Measurements from ENCODE around the gene CTSD.

Gene CTSD

GRCh38 chr11:1735271-1735670, 28.5 kb downstream of the CTSD start:
- no peak overlapping the region for H3K27ac ChIP-seq
- TF ChIP-seq ZFX (IDR thresholded peaks at IDR 0.05; ENCODE audit: borderline replicate concordance) (no peak), CTCF (IDR thresholded peaks at IDR 0.05) (no peak)

DNA sequence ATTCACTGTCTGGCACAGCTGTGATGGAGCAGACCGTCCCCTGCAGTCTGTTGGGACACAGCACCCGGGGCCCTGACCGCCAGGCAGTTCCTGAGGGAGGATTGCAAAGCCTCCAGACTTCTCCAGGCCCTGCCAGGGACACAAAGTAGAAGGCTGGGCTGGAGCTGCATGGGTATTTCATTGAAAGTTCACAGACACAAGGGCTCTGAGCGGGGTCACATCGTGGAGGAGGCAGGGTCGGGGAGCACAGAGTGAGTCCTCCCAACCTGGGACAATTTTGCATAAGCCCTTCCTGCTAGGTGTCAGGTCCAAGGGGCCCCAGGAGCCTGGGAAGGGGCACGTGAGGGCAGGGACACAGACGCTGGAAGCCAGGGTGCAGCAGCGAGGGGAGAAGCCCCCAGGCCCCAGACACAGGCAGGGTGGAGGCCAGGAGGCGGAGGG, 29.1 kb downstream of the CTSD start:
- no peak overlapping the region for H3K27ac ChIP-seq
- TF ChIP-seq ZFX (IDR thresholded peaks at IDR 0.05; ENCODE audit: borderline replicate concordance) (no peak), CTCF (IDR thresholded peaks at IDR 0.05) (no peak)

GRCh38 chr11:1733716-1734640, 29.7 kb downstream of the CTSD start:
- TF ChIP-seq ZFX (IDR thresholded peaks at IDR 0.05; ENCODE audit: borderline replicate concordance) (no peak), CTCF (IDR thresholded peaks at IDR 0.05) (no peak)
- no peak overlapping the region for H3K27ac ChIP-seq

DNA sequence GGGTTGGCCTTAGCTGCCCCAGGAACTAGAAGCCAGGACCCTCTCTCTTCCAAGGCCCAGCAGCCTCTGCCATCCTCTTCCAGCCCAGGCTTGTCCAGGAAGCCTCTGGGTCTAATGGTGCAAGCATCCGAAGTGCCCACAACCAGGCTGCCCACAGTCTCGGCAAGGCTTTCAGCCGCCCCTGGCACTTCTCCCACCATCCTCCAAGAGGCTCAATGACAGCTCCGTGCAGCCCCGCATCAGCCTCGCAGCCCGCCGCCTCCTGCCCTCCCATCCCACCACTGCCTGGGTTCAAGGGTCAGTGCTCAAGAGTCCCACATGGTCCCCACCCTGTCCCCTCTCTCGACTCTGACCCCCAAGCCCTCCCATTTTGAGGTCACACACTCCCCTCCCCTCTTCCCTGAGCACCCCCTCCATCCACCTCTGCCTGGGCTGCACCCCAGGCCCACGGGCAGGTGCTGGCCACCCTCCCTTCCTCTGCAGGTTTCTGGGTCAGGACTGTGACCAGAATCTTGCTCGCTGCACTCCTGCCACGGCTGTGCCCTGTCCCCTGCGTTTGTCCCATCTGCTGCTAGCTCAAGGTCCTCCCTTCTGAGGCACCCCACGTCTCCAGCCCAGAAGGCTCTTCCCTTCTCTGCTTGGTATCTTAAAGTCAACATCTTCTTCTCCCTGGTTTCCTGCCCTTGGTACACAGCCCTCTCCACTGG, 30.6 kb downstream of the CTSD start:
- no peak for TF ChIP-seq CTCF (IDR thresholded peaks at IDR 0.05)
- TF ChIP-seq ZFX (IDR thresholded peaks at IDR 0.05; ENCODE audit: borderline replicate concordance), result no peak

DNA sequence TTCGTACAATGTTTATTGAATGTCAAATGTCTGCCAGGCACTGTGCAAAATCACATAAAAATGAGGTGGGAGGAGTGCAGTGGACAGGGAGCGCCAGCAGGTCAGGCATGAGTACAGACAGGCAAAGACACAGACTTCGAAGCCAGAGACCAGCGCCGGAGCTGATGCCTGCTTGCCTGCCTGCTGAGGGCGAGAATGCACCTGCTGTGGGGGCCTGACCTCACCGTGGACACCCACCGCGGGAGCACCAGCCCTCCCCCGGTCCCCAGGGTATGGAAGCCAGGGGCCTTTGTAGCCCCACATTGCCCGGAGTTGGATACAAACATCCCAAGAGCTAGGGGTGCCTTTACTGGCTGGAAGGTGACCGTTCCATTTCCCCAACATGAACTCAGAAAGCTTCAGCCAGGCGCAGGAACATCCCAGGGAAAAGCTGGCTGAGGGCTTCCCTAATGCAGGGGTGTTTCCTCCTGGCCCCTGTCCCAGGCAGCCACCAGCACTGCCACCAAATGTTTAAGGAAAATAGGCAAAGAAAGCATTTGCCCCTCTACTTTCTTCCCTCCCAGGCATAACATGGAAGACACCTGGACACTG, 31.2 kb downstream of the CTSD start:
- H3K27ac ChIP-seq, result no peak overlapping the region
- no peak for TF ChIP-seq CTCF (IDR thresholded peaks at IDR 0.05)
- TF ChIP-seq ZFX (IDR thresholded peaks at IDR 0.05; ENCODE audit: borderline replicate concordance), result no peak

More for the DNA sequence above, 30.6 kb downstream of the CTSD start:
- no peak overlapping the region for H3K27ac ChIP-seq

DNA sequence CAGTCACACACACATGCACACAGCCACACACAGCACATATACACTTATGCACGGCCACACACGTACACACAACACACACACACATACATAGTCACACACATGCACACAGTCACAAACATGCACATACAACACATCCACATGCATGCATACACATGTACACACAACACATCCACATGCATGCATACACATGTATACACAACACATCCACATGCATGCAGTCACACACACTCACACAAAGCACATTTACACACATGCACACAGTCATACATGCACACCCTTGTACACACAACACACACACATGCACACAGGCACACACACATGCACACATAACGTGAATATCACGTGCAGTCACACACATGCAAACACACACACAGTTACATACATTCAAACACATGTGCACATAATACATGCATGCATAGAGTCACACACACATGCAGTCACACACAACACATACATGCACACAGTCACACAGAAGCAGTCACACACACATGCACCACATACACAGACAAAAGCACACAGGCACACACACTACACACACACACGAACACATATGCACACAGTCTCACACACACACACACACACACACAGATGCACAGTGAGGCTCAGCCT, 32.2 kb downstream of the CTSD start:
- no peak for TF ChIP-seq ZFX (IDR thresholded peaks at IDR 0.05; ENCODE audit: borderline replicate concordance)
- no peak for TF ChIP-seq CTCF (IDR thresholded peaks at IDR 0.05)
- H3K27ac ChIP-seq, result no peak overlapping the region
